Kidney capillary endothelial cell (primary cell): ENCODE results near the gene VPS51.
A peak's percentile ranks its signal among the peaks of the same experiment; 100 is the strongest.

Experiments
- DNase-seq: peaks from one replicate; pipeline ENCODE4 v3.0.0-alpha.2; 2018; ENCODE audit warnings: low spot score

VPS51 gene

GRCh38 chr11:65095974-65096806, at the start of gene VPS51:
VPS51 (plus strand) TSS chr11:65096214; CDS start chr11:65096251, 37 bp downstream.
- peak; percentile 79 for DNase-seq

- no peak for DNase-seq
Observed at GRCh38 chr11:65047581-65048422, 48.2 kb upstream of the VPS51 start.

- no peak for DNase-seq
Observed at GRCh38 chr11:65051398-65051858, 44.6 kb upstream of the VPS51 start.

DNA sequence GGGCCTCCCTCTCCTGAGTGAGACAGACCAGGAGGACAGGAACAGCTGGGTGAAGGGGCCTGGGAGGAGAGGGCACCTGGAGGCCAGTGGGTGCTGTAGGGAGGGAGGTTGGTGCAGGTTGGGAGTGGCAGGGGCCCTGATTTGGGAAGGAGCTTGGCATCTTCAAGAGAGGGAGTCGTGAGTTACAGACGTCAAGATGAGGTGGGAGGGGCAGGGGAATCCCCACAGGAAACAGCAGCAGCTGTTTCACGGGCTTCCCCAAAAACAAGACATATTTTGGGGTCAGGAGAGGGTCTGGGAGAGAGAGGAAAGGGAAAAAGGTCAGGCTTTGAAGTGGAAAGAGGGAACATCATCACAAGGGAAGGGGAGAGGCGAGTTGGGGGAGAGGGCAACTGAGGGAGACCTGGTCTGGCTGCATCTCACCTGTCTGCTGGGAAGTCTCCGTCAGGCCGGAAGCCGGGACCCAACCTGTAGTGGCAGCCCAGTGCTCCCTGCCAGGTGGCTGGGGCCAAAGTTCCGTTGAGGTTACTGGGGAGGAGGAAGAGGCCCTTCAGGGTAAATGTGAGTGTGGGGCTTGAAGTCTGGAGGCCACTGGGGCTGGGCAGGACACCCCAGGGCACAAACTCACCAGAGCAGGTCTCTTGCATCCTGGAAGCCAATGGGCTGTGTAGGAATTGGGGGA, 42.0 kb upstream of the VPS51 start:
- DNase-seq: no peak

- no peak for DNase-seq
Observed at GRCh38 chr11:65055538-65055937, 40.5 kb upstream of the VPS51 start.

DNA sequence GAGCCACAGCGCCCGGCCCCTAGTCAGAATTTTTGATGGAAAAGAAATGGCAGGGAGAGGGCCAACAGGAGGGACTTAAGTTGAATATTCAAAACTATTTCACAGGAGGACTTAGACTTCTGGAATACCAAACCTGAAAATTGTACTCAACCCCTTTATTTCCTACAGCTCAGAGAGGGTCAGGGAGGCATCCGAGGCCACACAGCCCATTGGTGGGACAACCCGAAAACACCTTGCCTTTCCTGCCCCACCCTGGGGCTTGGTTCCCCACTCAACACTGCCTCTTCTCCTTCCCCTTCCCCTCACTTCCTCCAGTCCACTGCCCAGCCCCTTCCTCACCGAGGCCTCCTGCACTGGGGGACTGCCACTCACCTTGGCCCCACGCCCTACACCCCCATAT, 39.0 kb upstream of the VPS51 start:
- DNase-seq: no peak

DNA sequence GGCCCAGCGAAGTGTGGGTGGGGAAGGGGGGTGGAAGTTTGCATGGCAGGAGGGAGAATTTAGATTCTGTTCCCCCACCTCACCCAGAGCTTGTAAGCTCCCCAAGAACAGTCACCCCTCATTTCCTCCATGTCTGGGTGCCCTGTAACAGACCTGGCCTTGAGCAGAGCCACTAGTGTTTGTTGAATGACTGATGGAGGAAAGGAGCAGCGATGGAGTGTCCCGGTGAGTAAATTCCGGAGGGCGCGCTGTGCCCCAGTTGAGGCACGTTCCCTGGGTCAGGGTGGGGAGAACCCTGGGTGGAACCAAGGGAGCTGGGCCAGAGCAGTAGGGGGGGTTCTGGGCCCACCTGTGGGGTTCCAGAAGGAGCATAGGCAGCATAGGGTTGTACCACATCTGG, 38.5 kb upstream of the VPS51 start:
- no peak for DNase-seq

GRCh38 chr11:65058012-65058411, 38.0 kb upstream of the VPS51 start:
- no peak for DNase-seq

DNA sequence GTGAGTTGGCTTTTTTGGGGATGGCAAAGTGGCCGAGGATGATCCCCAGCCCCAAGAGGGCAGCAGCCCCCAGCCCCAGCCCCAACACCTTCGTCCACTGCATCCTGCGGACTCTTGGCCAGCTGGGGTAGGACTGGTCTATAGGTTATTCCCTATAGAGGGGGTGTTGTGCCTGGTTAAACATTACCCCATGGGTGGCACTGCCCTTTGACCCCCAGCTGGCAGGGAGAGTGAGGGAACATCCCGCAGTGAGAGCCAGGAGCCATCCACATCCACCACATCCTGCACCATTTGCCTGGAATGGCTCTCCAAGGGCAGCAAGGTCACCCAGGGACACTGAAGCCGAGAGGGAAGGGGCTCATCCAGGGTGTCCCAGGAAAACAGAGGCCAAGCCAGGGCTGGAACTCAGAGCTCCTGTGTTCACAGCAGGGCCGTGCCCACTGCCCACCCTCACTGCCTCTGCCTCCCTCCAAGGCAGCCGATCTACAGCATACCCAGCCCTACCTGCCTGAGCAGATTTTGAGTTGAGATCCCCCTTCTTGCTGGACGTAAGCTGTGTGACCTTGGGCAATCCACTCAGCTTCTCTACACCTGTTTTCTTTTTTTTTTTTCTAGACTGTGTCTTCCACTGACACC, 37.5 kb upstream of the VPS51 start, which contains the start of gene NAALADL1:
NAALADL1 (minus strand) TSS at position 135 of the 636 bp plus-strand sequence; CDS start at position 103, 32 bp downstream.
- no peak for DNase-seq

DNA sequence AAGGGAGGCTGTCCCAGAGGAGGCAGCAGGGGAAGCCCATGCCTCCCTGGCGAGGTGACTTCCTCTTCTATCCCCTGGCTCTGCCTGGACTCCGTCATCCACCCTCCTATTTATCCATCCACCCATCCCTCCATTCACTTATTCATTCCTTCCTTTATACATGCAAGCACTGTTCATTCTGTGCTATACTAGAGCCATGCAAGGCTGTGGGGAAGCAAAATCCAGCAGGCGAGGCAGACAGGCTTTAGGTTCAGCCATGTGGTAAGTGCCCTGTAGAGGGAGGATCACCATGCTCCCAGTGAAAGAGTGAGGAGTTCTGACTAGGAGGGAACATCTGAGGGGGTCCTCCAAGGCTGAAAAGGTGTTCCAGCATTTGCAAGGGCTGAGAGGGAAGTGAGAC, 36.5 kb upstream of the VPS51 start:
- no peak for DNase-seq

DNA sequence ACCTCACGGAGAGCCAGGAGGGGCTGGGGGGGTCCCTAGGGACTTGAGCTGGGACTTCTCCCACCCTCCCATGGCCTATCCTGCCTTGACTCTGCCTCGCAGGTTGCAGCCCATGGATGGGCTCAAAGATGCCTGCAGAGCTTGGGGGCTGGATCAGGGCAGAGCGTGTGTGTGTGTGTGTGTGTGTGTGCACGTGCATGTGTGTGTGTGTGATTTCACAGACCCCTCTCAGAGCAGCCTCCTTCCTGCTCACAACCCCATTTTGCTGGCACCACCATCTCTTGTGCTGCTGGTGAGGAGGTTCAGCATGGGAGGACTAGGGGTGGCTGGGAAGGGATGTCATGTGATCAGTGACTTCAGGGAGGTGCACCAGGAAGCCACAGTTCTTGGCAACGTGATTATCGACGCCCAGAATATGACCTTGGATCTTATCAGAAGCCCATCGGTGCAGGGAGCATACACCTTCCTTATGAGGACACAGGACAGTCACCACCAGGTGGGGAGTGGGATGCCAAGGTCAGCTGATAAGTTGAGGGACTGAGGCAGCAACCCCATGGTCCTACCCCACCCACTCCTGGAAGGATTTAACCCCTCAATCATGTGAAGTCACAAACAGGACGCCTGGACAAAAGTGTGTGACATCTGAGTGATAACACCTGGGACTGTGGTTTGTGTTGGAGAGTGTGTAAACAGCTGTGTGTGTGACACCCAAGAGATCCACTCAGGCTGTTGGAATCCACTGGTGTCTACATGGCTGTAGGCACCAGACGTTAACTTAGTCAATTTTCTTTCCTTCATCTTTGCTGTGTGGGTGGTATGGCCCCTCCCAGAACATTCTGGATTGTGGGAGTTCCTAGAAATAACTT, 35.8 kb upstream of the VPS51 start:
- no peak for DNase-seq

DNA sequence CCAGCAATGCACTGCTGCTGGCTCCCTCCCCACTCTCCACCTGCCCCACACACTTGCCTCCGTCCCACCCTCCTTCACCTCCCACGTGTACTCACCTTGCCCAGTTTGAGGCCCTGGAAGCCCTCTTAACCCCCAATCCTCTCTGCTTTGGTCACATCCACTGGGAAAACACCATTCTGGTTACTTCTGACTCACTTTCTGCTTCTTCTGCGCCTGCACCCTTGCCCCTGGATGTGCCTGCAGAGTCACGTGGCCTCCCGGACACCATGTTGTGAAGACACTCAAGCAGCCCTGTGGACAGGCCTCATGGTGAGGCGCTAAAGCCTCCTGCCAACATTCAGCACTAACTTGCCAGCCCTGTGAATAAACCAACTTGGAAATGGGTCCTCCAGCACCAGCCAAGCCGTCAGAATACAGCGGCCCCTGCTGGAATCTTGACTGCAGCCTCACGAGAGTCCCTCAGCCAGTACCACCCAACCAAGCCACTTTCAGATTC, 35.1 kb upstream of the VPS51 start:
- DNase-seq: no peak

DNA sequence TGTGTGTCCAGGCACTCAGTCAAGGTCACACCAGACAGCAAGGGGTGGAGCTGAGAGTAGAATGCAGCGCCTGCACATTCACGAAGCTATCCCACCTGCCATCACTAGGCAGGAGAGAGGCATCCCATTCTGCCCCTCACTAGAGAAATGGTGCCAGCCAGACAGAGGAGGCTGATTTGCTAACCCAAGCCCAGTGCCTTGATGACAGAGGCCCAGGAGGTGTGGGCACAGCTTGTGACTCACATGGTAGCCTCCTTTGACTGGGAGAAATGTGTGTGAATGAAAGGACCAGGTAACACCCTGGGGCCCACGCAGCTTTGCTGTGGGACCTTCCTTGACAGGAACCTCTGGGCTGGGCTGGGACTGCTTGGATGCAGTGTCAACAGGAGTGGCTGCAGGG, 32.5 kb upstream of the VPS51 start:
- no peak for DNase-seq

DNA sequence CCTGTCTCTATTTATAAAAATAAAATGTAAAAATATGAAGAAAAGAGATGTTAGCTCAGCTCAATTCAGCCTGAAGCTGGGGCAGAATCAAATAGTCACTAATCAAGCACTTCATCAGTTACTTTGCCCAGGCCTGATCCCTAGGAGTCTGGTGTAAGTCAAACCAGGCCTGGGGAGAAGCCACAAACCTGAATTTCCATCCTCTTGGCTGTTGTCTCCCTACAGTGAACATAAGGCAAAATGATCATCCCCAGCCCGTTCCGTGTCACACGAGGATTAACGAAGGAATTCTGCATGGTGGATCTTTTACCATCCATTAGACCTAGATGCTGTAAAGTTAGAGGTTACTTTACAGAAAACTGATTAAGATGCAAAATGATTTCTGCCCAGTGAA, 31.2 kb upstream of the VPS51 start:
- no peak for DNase-seq

DNA sequence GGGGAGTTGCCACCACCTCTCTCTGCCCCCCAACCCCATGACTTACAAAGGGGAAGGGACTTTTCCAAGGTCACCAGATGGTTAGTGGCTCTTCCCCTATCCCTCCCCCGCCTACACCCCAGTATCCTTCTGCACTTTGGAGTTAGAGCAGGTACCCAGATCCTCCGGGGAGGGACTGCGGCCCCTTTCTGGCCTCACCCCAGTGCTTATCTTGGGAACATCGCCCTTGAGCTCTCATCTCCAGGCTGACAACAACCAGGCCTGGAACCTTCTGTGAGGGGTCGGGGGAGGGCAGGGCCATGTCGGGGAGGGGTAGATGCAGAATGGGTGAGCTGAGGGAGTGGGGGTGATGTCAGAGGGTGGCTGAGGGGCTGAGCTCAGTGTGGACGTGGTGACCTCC, 30.2 kb upstream of the VPS51 start:
- no peak for DNase-seq

GRCh38 chr11:65066315-65066714, 29.7 kb upstream of the VPS51 start:
- no peak for DNase-seq

- no peak for DNase-seq
Observed at GRCh38 chr11:65066805-65067291, 29.2 kb upstream of the VPS51 start.

- DNase-seq: no peak
Observed at GRCh38 chr11:65067446-65067845, 28.6 kb upstream of the VPS51 start.

DNA sequence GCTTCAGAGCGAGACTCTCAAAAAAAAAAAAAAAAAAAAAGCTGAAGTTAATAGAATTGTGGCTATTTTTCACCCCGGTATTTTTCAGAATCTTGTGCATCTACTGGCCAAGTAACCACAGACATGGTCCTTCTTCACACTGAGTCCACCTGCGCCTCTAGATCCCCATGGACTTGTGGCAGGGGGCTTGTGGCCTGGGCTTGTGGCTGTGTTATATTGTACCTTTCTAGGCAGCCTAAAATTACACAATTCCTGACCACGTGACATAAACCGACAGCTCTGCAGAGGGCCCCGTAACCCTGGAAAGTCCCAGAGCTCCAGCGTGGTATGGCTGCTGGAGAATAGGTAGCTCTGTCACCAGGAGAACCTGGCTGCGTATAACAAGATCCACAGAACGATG, 26.8 kb upstream of the VPS51 start:
- DNase-seq: no peak

- DNase-seq: no peak
Observed at GRCh38 chr11:65071907-65072630, 23.9 kb upstream of the VPS51 start.
